GM04504 (cell line): ENCODE measurements around the gene SNRNP200.
"Not testable (repeated sequence)": the region's sequence is repeated elsewhere in the genome, so short reads cannot be mapped to it uniquely, and the experiment has no call there.

Experiments
- DNase-seq: peaks from one replicate; pipeline ENCODE4 v3.0.0-alpha.2; 2012; ENCODE audit warnings: low read depth

SNRNP200 gene

GRCh38 chr2:96274355-96275056 is 30.8 kb downstream of the SNRNP200 start:
- no peak for DNase-seq

- DNase-seq, result no peak
These were observed 31.6 kb downstream of the SNRNP200 start for GRCh38 chr2:96273763-96274162.

- DNase-seq, result no peak
These were observed 33.4 kb downstream of the SNRNP200 start for GRCh38 chr2:96271995-96272394.

GRCh38 chr2:96267159-96267971 is 38.0 kb downstream of the SNRNP200 start:
- no peak for DNase-seq

GRCh38 chr2:96265840-96266679 is 39.3 kb downstream of the SNRNP200 start, which contains the start of the genes CIAO1 and TMEM127:
Gene CIAO1 (plus strand): TSS chr2:96266225. CDS start chr2:96266351, 126 bp downstream.
Gene TMEM127 (minus strand): TSS chr2:96265997. CDS start chr2:96265381, 616 bp downstream.
- DNase-seq, result peak; percentile 96

- no peak for DNase-seq
These were observed 40.0 kb downstream of the SNRNP200 start for GRCh38 chr2:96265349-96265839.

GRCh38 chr2:96264656-96265348 is 40.5 kb downstream of the SNRNP200 start:
- DNase-seq, result no peak

GRCh38 chr2:96264086-96264485 is 41.3 kb downstream of the SNRNP200 start:
- DNase-seq, result no peak

GRCh38 chr2:96262306-96262705 is 43.0 kb downstream of the SNRNP200 start:
- no peak for DNase-seq

GRCh38 chr2:96261328-96262003 is 43.9 kb downstream of the SNRNP200 start:
- DNase-seq, result no peak

GRCh38 chr2:96260387-96261260 is 44.7 kb downstream of the SNRNP200 start:
- peak; percentile 68 for DNase-seq

GRCh38 chr2:96259497-96259921 is 45.8 kb downstream of the SNRNP200 start:
- DNase-seq, result no peak

- no peak for DNase-seq
These were observed 47.0 kb downstream of the SNRNP200 start for GRCh38 chr2:96258166-96259022.

GRCh38 chr2:96257744-96258143 is 47.6 kb downstream of the SNRNP200 start:
- not testable (repeated sequence) for DNase-seq

GRCh38 chr2:96256611-96257113 is 48.7 kb downstream of the SNRNP200 start:
- no peak for DNase-seq

- DNase-seq, result no peak
These were observed 50.8 kb downstream of the SNRNP200 start for GRCh38 chr2:96254571-96254970.

- DNase-seq, result no peak
These were observed 52.3 kb downstream of the SNRNP200 start for GRCh38 chr2:96253006-96253405.

- DNase-seq, result no peak
These were observed 52.8 kb downstream of the SNRNP200 start for GRCh38 chr2:96252526-96252925.
